ENCODE measurements around the gene SUPT20HL1.
"Not testable (repeated sequence)": the region's sequence is repeated elsewhere in the genome, so short reads cannot be mapped to it uniquely, and the experiment has no call there.

Gene SUPT20HL1

DNA sequence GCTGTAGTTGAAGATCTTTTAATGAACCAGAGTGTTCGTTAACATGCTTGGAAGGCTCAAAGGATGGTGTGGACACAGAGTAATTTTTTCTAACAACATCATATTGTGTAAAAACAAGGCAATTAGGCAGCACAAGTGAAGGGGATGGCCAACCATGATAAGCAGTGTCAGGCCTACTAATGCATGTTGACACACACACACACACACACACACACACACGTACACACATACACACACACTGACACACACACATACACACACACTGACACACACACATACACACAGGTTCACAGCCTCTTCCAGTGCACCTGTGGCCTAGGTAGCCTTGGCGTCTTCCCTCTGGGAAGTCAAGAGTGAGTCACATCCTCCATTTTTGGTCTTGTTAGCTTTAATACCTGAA, at the start of gene SUPT20HL1:
Gene SUPT20HL1, plus strand, starts transcription at position 368 of the 400 bp plus-strand sequence. CDS start 2,122 bp downstream, outside the sequence.
- DNase-seq: no peak

- not testable (repeated sequence) for DNase-seq
Measured at GRCh38 chrX:24310916-24311315, 49.5 kb upstream of the SUPT20HL1 start.

DNA sequence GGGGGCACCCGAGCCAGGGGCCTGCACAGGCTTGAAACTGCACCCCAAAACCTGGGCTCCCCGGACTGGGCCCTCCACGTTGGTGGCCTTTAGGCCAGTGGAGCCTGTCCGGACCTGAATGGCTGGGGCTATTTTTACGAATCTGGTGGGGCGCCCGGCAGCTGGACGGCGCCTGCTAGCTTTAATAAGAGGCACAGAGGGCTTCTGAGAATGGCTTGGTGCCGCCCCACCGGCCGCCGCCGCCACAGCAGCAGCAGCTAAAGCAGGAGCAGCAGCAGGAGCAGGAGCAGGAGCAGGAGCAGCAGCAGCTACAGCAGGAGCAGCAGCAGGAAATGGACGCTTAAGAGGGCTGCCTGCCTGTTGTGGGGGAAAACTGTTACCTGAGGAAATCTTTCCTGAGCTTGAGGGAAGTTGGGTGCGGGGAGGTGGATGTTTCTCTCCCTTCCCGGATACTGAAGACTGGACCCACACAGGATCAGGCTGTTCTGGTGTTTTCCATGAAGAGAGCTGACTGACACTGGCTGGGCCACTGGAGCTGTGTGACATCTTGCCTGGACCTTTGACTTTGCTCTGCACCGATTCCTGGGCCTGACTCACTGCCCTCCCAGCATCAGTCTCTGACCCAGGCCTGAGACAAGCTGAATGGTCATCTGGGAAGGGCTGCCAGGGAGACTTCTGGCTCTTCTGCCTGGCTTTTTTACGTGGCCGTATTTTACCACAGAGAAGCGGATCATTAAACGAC, 48.8 kb upstream of the SUPT20HL1 start:
- not testable (repeated sequence) for DNase-seq

- not testable (repeated sequence) for DNase-seq
Measured at GRCh38 chrX:24312249-24312607, 48.2 kb upstream of the SUPT20HL1 start.

DNA sequence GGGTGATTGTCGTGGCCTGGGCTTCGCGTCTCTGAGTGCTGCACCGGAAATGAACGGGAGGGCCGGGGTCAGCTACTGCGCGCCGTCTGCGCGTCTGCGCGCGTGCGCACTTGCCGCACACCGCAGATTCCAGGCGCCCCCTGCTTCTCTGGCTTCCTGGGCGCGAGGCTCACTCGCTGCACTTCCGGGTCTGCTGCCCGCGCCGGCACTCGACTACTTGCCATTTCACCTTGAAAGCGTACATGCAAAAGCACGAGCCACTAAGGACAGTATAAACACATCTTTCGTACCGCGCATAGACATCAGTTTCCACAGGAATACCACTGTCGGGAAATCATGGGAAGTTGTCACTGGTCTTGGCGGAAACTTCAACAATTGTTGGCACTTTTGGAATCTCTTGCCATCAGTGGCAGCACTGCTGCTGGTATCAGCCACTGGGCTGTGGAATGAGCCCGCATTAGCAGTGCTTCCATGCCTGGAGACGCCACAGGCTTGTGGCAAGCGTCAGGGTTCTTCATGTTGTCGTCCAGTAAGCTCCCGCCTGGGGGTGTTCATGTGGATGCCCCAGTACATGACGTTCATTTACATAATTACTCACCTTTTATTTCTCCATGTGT, 46.3 kb upstream of the SUPT20HL1 start, which contains the start of gene SUPT20HL2:
Gene SUPT20HL2, minus strand, starts transcription at position 51 of the 617 bp plus-strand sequence. CDS start 754 bp downstream, outside the sequence.
- no peak for DNase-seq

- no peak for DNase-seq
Measured at GRCh38 chrX:24316111-24316510, 44.3 kb upstream of the SUPT20HL1 start.

- DNase-seq: no peak
Measured at GRCh38 chrX:24317567-24317966, 42.9 kb upstream of the SUPT20HL1 start.

GRCh38 chrX:24321741-24322395, 38.6 kb upstream of the SUPT20HL1 start:
- DNase-seq: no peak

GRCh38 chrX:24325231-24325630, 35.2 kb upstream of the SUPT20HL1 start:
- no peak for DNase-seq

GRCh38 chrX:24332878-24333277, 27.6 kb upstream of the SUPT20HL1 start:
- DNase-seq: no peak

- DNase-seq: no peak
Measured at GRCh38 chrX:24333371-24333770, 27.1 kb upstream of the SUPT20HL1 start.

DNA sequence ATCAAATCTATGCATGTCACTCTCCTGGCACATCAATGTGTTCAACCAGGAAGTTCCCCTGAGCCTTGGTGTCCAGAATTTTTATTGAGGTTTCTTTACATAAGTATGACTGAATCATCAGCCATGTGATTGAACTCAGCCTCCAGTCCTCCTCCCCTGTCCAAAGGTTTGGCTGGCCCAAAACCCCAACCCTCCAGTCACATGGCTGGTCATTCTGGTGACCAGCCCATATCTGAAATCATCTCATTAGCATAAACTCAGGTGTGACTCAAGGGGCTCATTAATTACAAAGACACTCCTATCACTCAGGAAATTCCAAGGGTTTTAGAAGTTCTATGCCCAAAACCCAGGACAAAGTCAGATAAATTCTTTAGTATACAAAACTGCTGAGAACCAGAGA, 26.0 kb upstream of the SUPT20HL1 start:
- DNase-seq: no peak

DNA sequence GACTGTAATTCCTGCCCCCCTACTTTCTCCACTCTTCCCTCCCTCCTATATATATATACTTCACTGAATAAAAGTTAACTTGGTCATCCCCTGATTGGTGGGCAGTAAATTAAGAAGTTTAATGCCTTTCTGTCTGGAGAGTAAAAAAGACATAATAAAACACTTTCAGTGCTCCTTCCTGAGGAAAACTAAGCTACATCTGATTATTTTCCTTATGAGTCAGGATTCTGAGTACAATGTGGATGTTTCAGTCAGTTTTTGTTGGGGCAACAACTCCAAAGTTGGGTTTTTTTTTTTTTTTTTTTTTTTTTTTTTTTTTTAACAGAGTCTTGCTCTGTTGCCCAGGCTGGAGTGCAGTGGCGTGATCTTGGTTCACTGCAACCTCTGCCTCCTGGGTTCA, 24.6 kb upstream of the SUPT20HL1 start:
- no peak for DNase-seq

GRCh38 chrX:24339911-24340310, 20.5 kb upstream of the SUPT20HL1 start:
- DNase-seq: no peak

DNA sequence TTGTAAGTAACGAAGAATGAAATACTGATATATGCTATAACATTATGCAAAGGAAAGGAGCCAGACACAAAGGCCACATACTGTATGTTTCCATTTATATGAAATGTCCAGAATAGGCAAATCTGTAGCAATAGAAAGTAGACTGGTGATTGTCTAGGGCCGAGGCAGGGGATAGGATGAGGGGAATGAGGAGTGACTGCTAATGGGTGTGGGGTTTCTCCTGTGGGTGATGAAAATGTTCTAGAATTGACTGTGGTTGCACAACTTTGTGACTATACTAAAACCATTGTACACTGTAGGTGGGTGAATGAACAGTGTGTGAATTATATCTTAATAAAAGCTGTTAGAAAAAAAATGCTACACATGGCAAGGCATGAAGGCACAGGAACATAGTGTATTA, 19.9 kb upstream of the SUPT20HL1 start:
- DNase-seq: no peak

DNA sequence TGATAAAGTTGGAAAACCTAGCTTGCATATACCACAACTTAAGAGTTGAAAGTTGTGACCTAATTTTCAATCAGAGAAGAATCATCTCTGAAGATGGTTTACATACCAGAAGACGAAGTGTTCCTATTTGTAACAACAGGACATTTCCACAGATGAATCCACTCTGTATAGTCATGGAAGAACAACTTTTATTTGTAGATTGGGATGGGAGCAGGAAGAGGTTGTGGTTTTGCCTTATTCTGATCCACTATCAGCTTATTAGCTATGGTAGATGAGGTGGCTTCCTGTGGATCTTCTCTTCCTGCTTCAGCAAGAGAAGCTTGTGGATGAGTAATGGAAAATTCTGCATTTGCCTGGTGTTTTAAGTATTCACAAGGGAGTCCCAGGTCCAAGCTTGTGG, 18.6 kb upstream of the SUPT20HL1 start:
- DNase-seq: no peak

DNA sequence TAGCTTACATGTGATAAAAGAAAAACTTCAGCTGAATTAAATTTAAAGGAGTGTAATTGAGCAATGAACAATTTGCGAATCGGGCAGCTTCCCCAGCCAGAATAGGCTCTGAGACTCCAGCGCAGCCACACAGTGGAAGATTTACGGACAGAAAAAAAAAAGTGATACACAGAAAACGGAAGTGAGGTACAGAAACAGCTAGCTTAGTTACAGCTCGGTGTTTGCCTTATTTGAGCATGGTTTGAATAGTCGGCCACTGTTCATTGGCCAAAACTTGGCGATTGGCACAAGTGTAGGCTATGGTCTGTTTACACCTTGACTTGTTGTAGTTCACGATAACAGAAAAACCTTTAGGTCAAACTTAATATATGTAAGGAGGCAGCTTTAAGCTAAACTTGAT, 16.7 kb upstream of the SUPT20HL1 start:
- DNase-seq: no peak

DNA sequence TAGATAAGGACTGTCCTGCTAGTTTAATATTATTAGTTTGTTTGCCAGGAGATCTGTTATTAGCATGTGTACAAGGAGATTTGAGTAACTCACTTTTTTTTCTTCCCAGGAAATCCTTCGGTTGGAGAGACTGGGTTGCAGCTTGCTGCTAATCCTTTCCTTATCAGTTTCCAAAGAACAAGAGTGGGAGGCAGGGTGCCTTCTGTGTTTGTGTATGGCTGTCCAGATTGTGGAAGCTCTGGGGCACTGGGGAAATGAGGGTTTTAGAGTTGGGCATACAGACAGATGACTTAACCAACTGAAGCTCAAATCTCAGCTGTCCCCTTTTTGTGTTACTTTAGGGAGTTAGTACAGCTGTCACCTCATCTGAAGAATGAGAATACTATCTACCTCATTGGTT, 12.6 kb upstream of the SUPT20HL1 start:
- DNase-seq: no peak

GRCh38 chrX:24350217-24350616, 10.2 kb upstream of the SUPT20HL1 start:
- no peak for DNase-seq

DNA sequence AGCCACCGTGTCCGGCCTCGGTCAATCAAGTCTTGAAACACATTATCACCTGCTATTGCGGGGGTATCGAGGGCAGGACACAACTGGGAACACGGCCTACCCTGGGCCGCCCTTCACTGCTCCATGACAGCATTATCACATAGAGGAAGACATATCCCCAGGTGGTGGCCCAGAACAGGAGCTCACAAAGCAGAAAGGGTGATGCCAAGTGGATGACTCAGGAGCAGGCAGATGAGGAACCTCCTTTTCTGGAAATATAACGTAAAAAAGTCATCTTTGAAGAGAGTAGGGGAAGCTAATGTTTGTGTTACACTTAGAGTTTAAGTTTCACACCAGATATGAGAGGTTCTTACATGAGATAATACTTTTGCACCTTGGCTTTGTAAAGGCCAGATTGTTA, 5.3 kb upstream of the SUPT20HL1 start:
- DNase-seq: no peak

DNA sequence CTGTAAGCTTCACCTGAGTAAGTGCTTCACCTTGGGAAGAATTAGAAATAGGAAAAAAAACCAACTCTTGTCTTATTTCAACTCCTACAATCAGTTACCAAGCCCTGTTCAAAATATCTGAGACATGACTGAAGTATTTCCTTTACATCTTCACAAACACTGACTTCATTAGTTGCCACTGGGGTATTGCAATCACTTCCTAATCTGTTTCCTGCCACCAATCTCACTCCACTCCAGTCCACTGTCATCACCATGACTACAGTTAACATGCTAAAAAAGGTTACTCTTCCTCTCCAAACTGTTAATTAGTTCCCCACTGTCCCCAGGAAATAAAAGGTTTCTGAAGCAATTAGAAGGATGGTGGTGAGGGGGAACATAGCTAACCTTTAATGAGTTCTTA, 3.3 kb upstream of the SUPT20HL1 start:
- DNase-seq: no peak

GRCh38 chrX:24362089-24362745, 1.8 kb downstream of the SUPT20HL1 start:
- not testable (repeated sequence) for DNase-seq

- not testable (repeated sequence) for DNase-seq
Measured at GRCh38 chrX:24363432-24364181, 3.2 kb downstream of the SUPT20HL1 start.
